Caco-2 (cell line): Measurements from ENCODE around the gene ARAP2. TPM values are rescaled to one million over a fixed set of nuclear protein-coding genes. Genes with fewer than 3 reads are reported as not detected.

Experiments used
- BruUV-seq: library from RNA; stranded (reverse); fragments of 400-500 nt; replicated peaks from 2 replicates; lab custom pipeline; 2021; lab: Mats Ljungman, UMichigan
- CTCF ChIA-PET: fragments of 300-600 bp; sonication (Branson Sonifier 250); formaldehyde crosslinking; loops from one replicate; lab custom pipeline; 2022; ENCODE audit warnings: antibody characterized with exemption; lab: Charles Lee
- POLR2A ChIA-PET: fragments of 300-600 bp; sonication (Branson Sonifier 250); formaldehyde crosslinking; loops from one replicate; lab custom pipeline; 2022; ENCODE audit warnings: antibody characterized with exemption; lab: Charles Lee
- DNase-seq, 2 experiments: peaks; one replicate each; pipeline versions ENCODE4 v3.0.0 to v3.0.0-alpha.2; 2020 to 2022
- H3K27me3 ChIP-seq: replicated peaks from 2 replicates; pipeline ENCODE4 v1.6.0; 2011; ENCODE audit warnings: low read length; ENCODE audit not compliant: control insufficient read depth, insufficient read depth
- H3K36me3 ChIP-seq: 2 replicates; pipeline ENCODE4 v1.5.1; 2011; ENCODE audit warnings: low read length; ENCODE audit not compliant: control insufficient read depth, insufficient read depth
- H3K4me1 ChIP-seq: fragments of 250-450 bp; sonication (Bioruptor Pico); 2 replicates; pipeline ENCODE4 v1.5.1; 2020; ENCODE audit warnings: mild to moderate bottlenecking
- H3K4me3 ChIP-seq: 2 replicates; pipeline ENCODE4 v1.5.1; 2011; ENCODE audit warnings: low read depth, mild to moderate bottlenecking, control low read depth, low read length
- H3K9me3 ChIP-seq: fragments of 250-450 bp; sonication (Bioruptor Pico); 2 replicates; pipeline ENCODE4 v1.5.1; 2020; ENCODE audit warnings: mild to moderate bottlenecking, moderate library complexity
- H3K27ac Mint-ChIP-seq: one replicate; pipeline ENCODE4 v1.8.0; 2022; ENCODE audit warnings: mixed read lengths; ENCODE audit not compliant: unreplicated experiment
- H3K27me3 Mint-ChIP-seq: one replicate; pipeline ENCODE4 v1.8.0; 2022; ENCODE audit warnings: mixed read lengths; ENCODE audit not compliant: insufficient read depth, unreplicated experiment
- H3K36me3 Mint-ChIP-seq: one replicate; pipeline ENCODE4 v1.8.0; 2022; ENCODE audit warnings: mild to moderate bottlenecking, mixed read lengths; ENCODE audit not compliant: insufficient read depth, unreplicated experiment
- H3K4me1 Mint-ChIP-seq: one replicate; pipeline ENCODE4 v1.8.0; 2022; ENCODE audit warnings: low read depth, mixed read lengths; ENCODE audit not compliant: unreplicated experiment
- H3K4me3 Mint-ChIP-seq: one replicate; pipeline ENCODE4 v1.8.0; 2022; ENCODE audit warnings: mild to moderate bottlenecking, moderate library complexity, mixed read lengths; ENCODE audit not compliant: unreplicated experiment
- H3K9me3 Mint-ChIP-seq: one replicate; pipeline ENCODE4 v1.8.0; 2022; ENCODE audit warnings: mixed read lengths; ENCODE audit not compliant: unreplicated experiment
- CTCF ChIP-seq, 2 experiments: fragments of 200-600 bp in 1 of 2; IDR thresholded peaks; 1 replicate in 1 of 2; 2 replicates in 1 of 2; pipeline versions ENCODE4 v1.5.1 to v1.8.0; 2011 to 2022; ENCODE audit warnings: antibody characterized with exemption in 1 of 2, control low read depth in 1 of 2, inconsistent platforms in 1 of 2, low read depth in 1 of 2, low read length in 1 of 2, mild to moderate bottlenecking in 1 of 2, moderate library complexity in 1 of 2; ENCODE audit not compliant: insufficient read depth in 1 of 2, severe bottlenecking in 1 of 2, unreplicated experiment in 1 of 2
- intact Hi-C: fragments of 100-400 bp; cut with micrococcal nuclease; formaldehyde crosslinking; loops from one replicate; pipeline ENCODE4 v1.10.0; 2022; ENCODE audit not compliant: unreplicated experiment
- total RNA-seq: library from RNA; stranded (reverse); gene quantifications from 2 replicates; pipeline ENCODE4 v1.2.3, GENCODE V29; 2022

Gene ARAP2
- total RNA-seq, 1 experiment from 2014 or later = 3.9 TPM

GRCh38 chr4:36209941-36210649 is 34.2 kb downstream of the ARAP2 start:
- Histone ChIP-seq H3K27me3 (no peaks in the 10 kb centered on the region), H3K36me3 (no peaks in the 10 kb centered on the region), H3K4me1 (no peaks in the 10 kb centered on the region), H3K9me3 (no peaks in the 10 kb centered on the region), H3K4me3 (no peak overlapping the region)
- no peak for TF ChIP-seq CTCF (IDR thresholded peaks at IDR 0.05; ENCODE audit: insufficient read depth in 1 of 2, low read depth in 1 of 2, low read length in 1 of 2, severe bottlenecking in 1 of 2, unreplicated experiment in 1 of 2)
- Mint-ChIP-seq H3K9me3 (no peaks in the 10 kb centered on the region), H3K27ac (no peak overlapping the region), H3K4me3 (no peak overlapping the region), H3K27me3 (no peaks in the 10 kb centered on the region), H3K4me1 (no peaks in the 10 kb centered on the region), H3K36me3 (no peaks in the 10 kb centered on the region)
- POLR2A ChIA-PET = no interaction called here
- DNase-seq = no peak
- CTCF ChIA-PET = no interaction called here
- intact Hi-C loops = no loop called here
- no TSS peak for BruUV-seq

DNA sequence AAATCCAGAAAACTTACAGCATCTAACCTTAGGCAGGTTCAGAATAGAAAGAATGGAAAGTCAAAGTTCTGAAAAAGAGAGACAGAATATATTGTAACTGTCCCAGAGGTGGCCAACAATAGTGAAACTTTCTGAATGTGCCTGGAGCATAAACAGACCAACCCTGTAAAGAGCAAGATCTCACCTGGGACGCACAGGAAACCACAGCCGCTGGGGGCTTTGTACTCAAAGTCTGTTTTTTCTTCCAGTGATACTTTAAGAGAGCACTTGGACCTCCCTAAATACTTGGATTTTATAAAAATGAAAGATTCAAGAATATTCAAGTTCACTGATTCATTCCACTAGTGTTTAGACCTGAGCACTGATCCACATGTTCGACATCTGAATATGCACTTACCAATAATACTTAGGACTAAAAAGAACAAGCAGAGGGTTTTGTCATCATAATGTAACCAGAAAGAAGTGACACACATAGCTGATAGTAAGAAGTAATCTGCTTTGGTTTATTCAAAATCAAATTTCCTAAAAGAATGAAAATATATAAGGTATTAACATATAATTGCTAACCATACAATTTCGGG is 35.3 kb downstream of the ARAP2 start:
- H3K36me3 Mint-ChIP-seq = no peaks in the 10 kb centered on the region
- POLR2A ChIA-PET = no interaction called here
- no peak for DNase-seq
- no peak overlapping the region for H3K4me3 Mint-ChIP-seq
- H3K27me3 Mint-ChIP-seq = no peaks in the 10 kb centered on the region
- CTCF ChIA-PET = no interaction called here
- H3K4me3 ChIP-seq = no peak overlapping the region
- H3K9me3 ChIP-seq = no peaks in the 10 kb centered on the region
- H3K4me1 Mint-ChIP-seq = no peaks in the 10 kb centered on the region
- BruUV-seq = no TSS peak
- intact Hi-C loops = no loop called here
- H3K4me1 ChIP-seq = no peaks in the 10 kb centered on the region
- TF ChIP-seq CTCF (IDR thresholded peaks at IDR 0.05; ENCODE audit: insufficient read depth in 1 of 2, low read depth in 1 of 2, low read length in 1 of 2, severe bottlenecking in 1 of 2, unreplicated experiment in 1 of 2) = no peak
- no peaks in the 10 kb centered on the region for H3K9me3 Mint-ChIP-seq
- H3K27ac Mint-ChIP-seq = no peak overlapping the region
- no peaks in the 10 kb centered on the region for H3K36me3 ChIP-seq
- no peaks in the 10 kb centered on the region for H3K27me3 ChIP-seq

DNA sequence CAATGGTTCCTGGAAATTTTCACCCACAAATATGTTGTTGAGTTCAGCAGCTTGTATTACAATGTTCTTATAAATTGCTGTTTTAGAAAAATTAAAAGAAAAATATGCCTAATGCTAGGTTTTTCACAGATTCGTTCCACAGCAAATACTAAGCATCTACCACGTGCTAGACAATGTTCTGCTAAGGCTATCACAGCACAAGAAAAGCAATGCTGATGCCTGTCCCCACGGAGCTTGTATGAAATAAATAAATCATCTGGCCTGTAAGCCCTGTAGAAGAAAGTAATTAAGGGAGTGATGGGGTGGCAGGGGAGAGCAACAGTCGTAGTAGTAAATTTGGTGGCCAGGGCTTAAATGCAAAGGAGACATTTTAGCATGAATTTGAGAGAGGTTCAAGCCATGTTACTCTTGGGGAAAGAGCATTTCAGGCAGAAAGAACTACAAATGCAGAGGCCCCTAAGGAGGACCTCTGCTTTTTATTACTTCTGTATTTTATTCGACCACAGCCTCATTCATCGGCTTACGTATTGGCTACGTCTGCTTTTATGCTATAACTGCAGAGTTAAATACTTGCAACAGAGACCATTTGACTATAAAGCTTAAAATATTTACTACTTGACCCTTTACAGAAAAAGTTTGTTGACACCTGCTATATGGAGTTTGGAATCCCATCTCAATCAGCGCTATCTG is 36.3 kb downstream of the ARAP2 start:
- Histone ChIP-seq H3K4me3 (no peak overlapping the region), H3K9me3 (no peaks in the 10 kb centered on the region), H3K36me3 (no peaks in the 10 kb centered on the region), H3K4me1 (no peaks in the 10 kb centered on the region), H3K27me3 (no peaks in the 10 kb centered on the region)
- intact Hi-C loops = no loop called here
- DNase-seq = no peak
- Mint-ChIP-seq H3K4me1 (no peaks in the 10 kb centered on the region), H3K4me3 (no peak overlapping the region), H3K27ac (no peak overlapping the region), H3K36me3 (no peaks in the 10 kb centered on the region), H3K9me3 (no peaks in the 10 kb centered on the region), H3K27me3 (no peaks in the 10 kb centered on the region)
- CTCF ChIA-PET = no interaction called here
- no TSS peak for BruUV-seq
- POLR2A ChIA-PET = no interaction called here
- TF ChIP-seq CTCF (IDR thresholded peaks at IDR 0.05; ENCODE audit: insufficient read depth in 1 of 2, low read depth in 1 of 2, low read length in 1 of 2, severe bottlenecking in 1 of 2, unreplicated experiment in 1 of 2) = no peak
